Stimulated activated CD4-positive, alpha-beta T cell treated with anti-CD3 and anti-CD28 coated beads, Interleukin-1b, Interleukin-23, amount 100 ng/mL, for 4 hours (primary cell): ENCODE results near the gene WASHC2A.
"Not testable (repeated sequence)": the region's sequence is repeated elsewhere in the genome, so short reads cannot be mapped to it uniquely, and the experiment has no call there.

Experiments used
- DNase-seq, 2 donors: peaks; one replicate each; pipeline ENCODE4 v3.0.0-alpha.2; 2020; ENCODE audit warnings: low read depth in 2 of 2

WASHC2A gene

DNA sequence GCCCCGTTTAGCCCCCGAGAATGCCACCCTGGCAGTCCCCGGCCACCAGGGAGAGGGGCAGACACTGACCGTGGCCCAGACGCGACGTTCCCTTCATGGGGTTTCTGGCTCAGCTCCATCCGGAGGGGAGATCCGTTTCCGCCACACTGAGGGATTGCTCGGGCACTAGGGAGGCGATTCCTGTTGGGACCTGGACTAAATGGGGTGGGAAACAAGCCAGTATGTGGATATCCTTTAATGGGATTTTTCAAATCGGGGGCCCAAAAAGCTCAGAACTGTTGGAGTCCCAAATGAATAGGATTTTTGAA is 552 bp downstream of the WASHC2A start:
- not testable (repeated sequence) for DNase-seq

DNA sequence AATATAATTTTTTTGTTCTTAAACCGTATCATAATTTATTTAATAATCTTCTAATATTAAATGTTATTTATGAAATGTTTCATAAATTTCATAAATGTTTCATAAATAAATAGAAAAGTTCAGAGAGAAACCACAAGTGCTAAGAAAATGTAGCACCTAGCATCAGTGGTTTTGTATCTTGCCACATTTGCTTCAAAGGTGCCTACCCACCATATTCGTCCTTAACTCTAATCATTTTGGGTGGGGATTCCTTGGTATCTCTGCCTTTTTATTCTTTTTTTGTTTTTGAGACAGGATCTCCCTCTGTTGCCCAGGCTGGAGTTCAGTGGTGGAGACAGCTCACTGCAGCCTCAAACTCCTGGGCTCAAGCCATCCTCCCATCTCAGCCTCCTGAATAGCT is 7.4 kb downstream of the WASHC2A start:
- DNase-seq: not testable (repeated sequence)

DNA sequence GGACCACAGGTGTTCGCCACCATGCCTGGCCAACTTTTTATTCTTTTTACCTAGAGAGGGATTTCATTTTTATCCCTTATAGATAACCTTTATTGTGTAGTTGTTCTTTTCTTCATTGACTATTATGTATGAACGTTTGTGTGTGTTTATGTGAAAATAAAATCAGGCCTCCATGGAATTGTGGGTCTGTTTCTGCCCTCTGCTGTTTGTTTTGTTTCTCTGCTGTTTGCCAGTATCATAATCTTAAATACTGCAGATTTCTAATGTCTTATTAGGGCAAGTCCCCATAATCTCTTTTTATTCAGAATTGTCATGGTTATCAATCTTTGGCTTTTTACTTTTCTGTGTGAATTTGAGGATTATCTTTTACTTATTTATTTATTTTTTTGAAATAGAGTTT is 7.8 kb downstream of the WASHC2A start:
- DNase-seq: not testable (repeated sequence)

DNA sequence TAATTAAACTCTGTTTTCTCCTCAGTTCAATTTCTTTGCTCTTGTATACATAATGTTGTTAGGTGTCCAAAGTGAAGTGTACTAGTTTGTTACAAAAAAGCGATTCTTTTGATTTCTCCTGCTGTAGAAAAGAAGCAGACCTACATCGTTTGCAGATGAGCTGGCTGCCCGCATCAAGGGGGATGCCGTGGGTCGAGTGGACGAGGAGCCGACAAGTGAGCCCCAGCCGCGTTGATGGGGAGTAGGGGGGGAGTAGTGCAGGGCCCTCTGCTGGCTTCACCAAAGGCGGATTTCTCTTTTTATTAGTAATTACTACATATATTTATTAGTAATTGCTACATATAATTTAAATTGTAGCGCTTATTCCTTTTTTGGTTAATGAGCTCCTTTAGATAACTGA is 23.6 kb downstream of the WASHC2A start:
- not testable (repeated sequence) for DNase-seq

DNA sequence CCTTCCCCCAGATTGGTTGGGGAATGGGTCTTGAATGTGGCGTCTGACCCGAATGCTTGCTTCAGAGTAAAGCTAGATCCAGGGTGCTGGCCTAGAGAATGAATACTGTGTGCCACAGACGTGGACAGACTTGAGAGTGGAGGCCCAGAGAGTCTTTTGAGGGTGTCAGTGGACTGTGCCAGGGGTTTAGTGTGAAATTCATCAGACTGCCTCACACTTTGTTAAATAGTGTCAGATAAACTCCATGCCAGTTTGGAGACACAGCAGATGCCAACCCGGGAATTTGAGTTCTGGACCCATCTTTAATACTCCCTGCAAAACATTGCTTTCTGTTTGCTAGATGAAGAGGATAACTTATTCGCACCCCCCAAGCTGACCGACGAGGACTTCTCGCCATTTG is 25.2 kb downstream of the WASHC2A start:
- DNase-seq: not testable (repeated sequence)

- DNase-seq: not testable (repeated sequence)
These were observed 26.9 kb downstream of the WASHC2A start for GRCh38 chr10:50094630-50095029.

GRCh38 chr10:50095402-50095801 is 27.6 kb downstream of the WASHC2A start:
- DNase-seq: not testable (repeated sequence)

- not testable (repeated sequence) for DNase-seq
These were observed 29.0 kb downstream of the WASHC2A start for GRCh38 chr10:50096722-50097121.

DNA sequence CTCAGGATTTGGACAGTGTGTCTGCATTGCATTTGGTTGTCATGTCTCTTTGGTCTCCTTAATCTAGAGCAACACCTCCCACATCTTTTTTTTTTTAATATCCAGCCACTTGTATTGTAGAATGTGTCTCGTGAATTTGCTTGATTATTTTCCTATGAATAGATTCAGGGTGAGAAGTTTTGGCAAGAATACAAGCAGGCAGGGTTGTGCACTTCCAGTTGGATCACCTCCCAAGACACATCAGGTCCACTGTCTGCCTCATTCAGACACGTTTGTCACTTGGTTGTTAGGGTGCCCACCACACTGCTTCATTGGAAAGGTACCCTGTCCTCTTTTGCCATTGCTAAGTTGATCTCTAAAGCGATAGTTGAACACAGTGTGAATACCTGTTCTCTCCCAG is 30.9 kb downstream of the WASHC2A start:
- DNase-seq: not testable (repeated sequence)

DNA sequence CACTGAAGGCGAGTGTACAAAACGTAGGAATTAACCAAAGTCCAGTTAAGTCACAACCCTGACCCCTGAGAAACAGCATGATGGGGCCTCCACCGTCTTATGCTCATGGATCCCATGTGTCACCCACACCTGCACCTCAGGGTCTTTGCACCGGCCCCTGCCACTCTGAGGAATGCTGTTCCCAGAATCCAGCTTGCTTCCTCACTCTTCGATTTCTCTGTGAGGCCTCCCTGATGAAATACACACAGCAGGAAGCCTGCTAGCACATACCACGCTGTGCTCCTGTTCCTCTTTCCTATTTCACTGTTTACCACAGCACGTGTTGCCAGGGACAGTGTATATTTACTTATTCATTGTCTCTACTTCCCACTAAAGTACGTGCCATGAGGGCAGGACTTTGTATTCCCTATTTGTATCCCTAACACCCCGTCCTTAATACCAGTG is 33.4 kb downstream of the WASHC2A start:
- DNase-seq: not testable (repeated sequence)

GRCh38 chr10:50101747-50102146 is 34.0 kb downstream of the WASHC2A start:
- not testable (repeated sequence) for DNase-seq

DNA sequence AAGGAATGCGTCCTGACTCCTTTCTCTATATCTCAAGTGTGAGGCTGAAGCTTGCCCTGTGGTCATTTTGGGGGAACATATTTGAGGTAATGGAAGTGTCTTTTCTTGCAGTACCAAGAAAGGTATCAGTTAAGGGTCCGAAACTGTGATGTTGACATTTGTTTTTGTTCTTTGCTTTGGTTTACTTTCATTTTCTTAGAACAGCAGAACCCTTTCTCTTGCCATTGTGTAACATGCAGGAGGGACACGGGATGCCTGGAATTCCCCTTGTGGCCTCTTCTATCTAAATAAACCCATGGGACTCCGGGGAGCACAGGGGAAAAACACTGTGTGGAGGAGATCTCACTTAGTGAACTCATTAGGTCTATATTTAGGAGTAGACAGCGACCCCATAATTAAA is 34.5 kb downstream of the WASHC2A start:
- DNase-seq: not testable (repeated sequence)

- not testable (repeated sequence) for DNase-seq
These were observed 41.4 kb downstream of the WASHC2A start for GRCh38 chr10:50108999-50109698.

DNA sequence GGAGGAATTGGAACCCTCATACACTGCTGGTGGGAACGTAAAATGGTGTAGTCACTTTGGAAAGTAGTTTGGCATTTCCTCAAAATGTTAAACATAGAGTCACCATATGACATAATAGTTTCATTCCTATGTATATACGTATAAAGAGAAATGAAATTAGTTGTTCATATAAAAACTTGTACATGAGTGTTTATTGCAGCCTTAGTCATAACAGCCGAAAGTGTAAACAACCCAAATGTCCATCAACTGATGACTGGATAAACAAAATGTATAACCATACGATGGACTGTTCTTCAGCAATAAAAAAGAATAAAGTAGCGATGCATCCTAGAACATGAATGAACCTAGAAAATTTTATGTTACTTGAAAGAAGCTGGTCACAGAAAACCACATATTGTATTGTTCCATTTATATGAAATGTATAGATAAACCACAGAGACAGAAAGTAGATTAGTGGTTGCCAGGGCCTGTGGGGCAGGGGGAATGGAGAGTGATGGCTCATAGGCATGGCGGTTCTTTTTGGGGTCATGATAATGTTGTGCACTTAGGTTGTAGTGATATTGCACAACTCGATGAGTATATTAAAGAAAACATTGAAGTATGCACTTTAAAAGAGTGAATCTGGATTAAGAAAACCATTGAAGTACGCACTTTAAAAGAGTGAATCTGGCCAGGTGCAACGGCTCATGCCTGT is 44.8 kb downstream of the WASHC2A start:
- not testable (repeated sequence) for DNase-seq

DNA sequence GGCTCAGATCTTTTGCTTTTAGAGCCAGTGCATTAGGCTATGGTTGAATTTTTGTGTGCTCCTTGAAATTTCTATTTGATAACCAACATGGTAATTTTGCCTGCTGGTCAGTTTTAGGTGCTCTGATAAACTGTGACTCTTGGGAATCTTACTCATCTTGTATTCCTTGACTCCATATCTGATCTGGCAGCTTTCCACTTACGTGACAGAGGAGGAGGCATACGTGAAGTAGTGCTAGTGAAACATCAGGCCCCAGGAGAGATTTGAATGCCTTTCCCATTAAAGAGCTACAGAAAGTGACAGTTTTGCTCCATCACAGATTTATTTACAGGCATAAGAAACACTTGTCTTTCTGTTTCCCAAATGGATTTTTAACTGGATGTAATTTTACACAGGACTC is 59.0 kb downstream of the WASHC2A start:
- not testable (repeated sequence) for DNase-seq

- DNase-seq: not testable (repeated sequence)
These were observed 60.1 kb downstream of the WASHC2A start for GRCh38 chr10:50127770-50128292.

DNA sequence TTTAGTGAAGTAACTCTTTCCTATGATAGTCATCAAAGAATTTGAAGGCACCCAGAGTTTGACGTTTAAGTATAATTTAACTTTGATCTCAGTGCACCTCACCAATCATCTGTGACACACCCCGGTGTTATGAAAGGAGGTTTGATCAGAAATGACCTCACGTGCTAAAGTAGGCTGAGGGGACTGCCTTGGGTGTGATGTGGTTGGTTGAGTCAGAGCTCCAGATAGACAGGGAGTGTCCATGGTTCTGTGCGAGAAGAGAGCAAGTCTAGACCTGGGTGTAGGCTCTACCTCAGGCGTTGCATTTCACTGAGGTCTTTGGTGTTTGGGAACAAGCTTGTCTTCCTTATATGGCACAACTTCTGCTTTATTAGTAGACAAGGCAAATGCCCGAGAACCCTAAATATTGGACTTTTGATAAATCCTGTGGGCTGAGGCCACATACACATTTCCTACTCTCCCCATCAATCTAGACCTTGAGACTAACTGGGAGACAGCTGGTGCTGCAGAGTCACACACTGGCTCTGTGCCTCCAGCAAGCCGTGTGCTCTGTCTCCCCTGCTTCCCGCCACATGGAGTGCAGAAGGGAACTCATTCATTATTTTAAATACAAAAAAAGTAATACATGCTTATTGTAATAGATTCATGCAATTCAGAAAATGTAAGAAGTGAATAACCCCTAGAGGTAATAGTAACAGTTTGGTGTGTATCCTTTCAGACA is 63.7 kb downstream of the WASHC2A start:
- DNase-seq: not testable (repeated sequence)

DNA sequence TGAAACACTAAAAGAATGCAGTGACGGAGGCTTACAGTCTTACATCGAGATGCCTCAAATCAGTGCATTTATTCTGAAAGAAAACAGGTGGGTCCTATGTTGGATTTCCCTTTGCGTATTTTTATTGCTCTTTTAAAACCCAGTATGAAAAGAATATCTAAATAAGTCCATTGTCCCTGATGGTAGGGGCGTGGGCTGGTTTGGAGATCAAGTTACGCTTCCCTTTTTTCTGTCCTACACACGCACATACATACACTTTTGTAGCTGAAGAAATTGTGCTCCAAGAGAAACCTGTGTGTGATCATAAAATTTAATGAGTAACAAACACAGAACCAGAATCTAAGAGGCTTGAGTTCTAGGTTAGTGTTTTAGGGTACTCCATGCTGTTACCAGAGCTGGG is 64.6 kb downstream of the WASHC2A start:
- DNase-seq: not testable (repeated sequence)

DNA sequence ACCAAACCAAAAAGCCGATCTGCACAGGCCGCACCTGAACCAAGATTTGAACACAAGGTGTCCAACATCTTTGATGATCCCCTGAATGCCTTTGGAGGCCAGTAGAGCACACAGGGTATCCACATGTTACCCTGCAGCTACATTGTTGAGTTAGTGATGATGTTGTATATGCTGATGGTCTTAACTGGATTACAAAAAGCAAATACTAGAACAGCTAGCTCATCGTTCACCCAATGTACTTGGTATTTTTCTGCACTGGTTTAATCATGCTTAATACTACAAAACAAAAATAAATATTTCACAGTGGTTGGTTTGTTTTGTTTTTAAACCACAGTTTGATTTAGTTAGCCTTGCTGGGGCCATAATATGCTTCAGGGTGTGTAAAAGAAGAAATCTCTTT is 65.1 kb downstream of the WASHC2A start:
- not testable (repeated sequence) for DNase-seq

- DNase-seq: not testable (repeated sequence)
These were observed 75.9 kb downstream of the WASHC2A start for GRCh38 chr10:50143512-50144174.

DNA sequence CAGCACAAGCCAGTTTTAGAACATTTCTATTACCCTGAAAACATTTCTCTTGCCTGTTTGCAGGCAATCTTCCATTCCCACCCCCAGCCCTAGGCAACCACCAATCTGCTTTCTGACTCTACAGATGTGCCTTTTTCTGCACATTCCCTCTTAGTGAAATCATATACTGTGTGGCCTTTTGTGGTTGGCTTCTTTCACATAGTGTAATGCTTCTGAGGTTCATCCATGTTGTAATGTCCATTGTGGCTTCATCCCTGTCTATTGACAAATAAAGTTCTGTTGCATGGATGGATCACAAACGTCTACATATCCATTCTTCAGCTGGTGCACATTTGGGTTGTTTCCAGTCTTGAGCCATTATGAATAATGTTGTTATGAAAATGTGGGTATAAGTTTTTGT is 77.8 kb downstream of the WASHC2A start:
- DNase-seq: not testable (repeated sequence)

DNA sequence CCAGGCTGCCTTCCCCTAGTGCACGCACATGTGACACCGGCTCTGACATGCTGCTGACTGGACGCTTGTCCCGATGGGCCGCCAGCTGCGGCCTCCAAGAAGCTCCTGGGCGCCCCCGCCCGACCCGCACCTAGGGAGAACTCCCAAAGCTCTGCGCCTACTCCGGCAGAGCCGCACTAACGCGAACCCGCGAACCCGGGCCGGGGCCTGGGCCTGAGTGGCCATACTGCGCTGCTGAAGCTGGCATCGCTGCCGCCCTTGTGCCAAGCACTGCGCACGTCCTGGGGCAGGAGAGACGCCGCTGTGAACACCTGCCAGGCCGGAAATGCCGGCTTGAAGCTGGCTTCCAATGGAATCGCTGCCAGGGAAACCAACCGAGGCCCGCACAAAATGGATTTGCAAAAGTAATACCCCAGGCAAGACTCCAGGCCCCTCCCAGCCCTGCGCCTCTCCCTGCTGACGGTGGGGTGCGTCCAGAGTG is 85.1 kb downstream of the WASHC2A start:
- no peak for DNase-seq
